Posterior vena cava (tissue), 2 donors: Measurements from ENCODE around the gene CD44. TPM values are rescaled to one million over a fixed set of nuclear protein-coding genes. Genes with fewer than 3 reads are reported as not detected.

Experiments
- DNase-seq: peaks from one replicate; pipeline ENCODE4 v3.0.0-alpha.2; 2020; ENCODE audit warnings: low spot score
- intact Hi-C, 2 donors: fragments of 100-400 bp; cut with DNase I; formaldehyde crosslinking; loops; one replicate each; pipeline versions ENCODE4 v1.14.1 to v1.14.2; 2022 to 2023
- total RNA-seq, 2 donors: library from RNA; stranded (reverse); fragmentation: NEBNext Ultra II Directional; extraction: Animal tissue kit (Norgen Biotek cat#: 25700); gene quantifications; one replicate each; pipeline ENCODE4 v1.2.1, GENCODE V29; 2021
- donor health status: DM: yes; HTN: yes; CAD: no.
- donor health status: DM: yes; HTN: yes; CAD: no.

The CD44 gene
- total RNA-seq, 2 donors from 2014 or later: 219 to 562 TPM

- no peak for DNase-seq
- intact Hi-C loops: no loop called here
Measured at GRCh38 chr11:35109827-35110226, 29.1 kb upstream of the CD44 start.

GRCh38 chr11:35111161-35112055 is 27.6 kb upstream of the CD44 start:
- DNase-seq: no peak
- intact Hi-C loops: no loop called here

- intact Hi-C loops: no loop called here
- no peak for DNase-seq
Measured at GRCh38 chr11:35112056-35112845, 26.7 kb upstream of the CD44 start.

- intact Hi-C loops: no loop called here
- no peak for DNase-seq
Measured at GRCh38 chr11:35112846-35113105, 26.2 kb upstream of the CD44 start.

- intact Hi-C loops: no loop called here
- no peak for DNase-seq
Measured at GRCh38 chr11:35114906-35115687, 23.9 kb upstream of the CD44 start.

GRCh38 chr11:35115688-35116030 is 23.3 kb upstream of the CD44 start:
- DNase-seq: no peak
- intact Hi-C loops: no loop called here

GRCh38 chr11:35116245-35116644 is 22.7 kb upstream of the CD44 start:
- DNase-seq: no peak
- intact Hi-C loops: no loop called here

- intact Hi-C loops: no loop called here
- DNase-seq: no peak
Measured at GRCh38 chr11:35116762-35117640, 22.0 kb upstream of the CD44 start.

- intact Hi-C loops: no loop called here
- no peak for DNase-seq
Measured at GRCh38 chr11:35118906-35119305, 20.1 kb upstream of the CD44 start.

GRCh38 chr11:35121326-35121865 is 17.6 kb upstream of the CD44 start:
- intact Hi-C loops: no loop called here

GRCh38 chr11:35122308-35122707 is 16.7 kb upstream of the CD44 start:
- no peak for DNase-seq
- intact Hi-C loops: no loop called here

More at GRCh38 chr11:35121326-35121865, 17.6 kb upstream of the CD44 start:
- no peak for DNase-seq

GRCh38 chr11:35126000-35126878 is 12.7 kb upstream of the CD44 start:
- intact Hi-C loops: no loop called here
- no peak for DNase-seq

- DNase-seq: no peak
- intact Hi-C loops: no loop called here
Measured at GRCh38 chr11:35126879-35127581, 11.9 kb upstream of the CD44 start.

- intact Hi-C loops: no loop called here
Measured at GRCh38 chr11:35127619-35128018, 11.4 kb upstream of the CD44 start.

GRCh38 chr11:35131094-35131493 is 7.9 kb upstream of the CD44 start:
- intact Hi-C loops: loop anchor here in 1 of 2 donors (10.0 kb wide), 1 partner anchor 264 kb away; no protein-coding TSS in a partner anchor
- no peak for DNase-seq

More at GRCh38 chr11:35127619-35128018, 11.4 kb upstream of the CD44 start:
- DNase-seq: no peak

- intact Hi-C loops: loop anchor here in 1 of 2 donors (10.0 kb wide), 1 partner anchor 263 kb away; no protein-coding TSS in a partner anchor
- no peak for DNase-seq
Measured at GRCh38 chr11:35131886-35132285, 7.1 kb upstream of the CD44 start.

GRCh38 chr11:35133656-35134055 is 5.3 kb upstream of the CD44 start:
- DNase-seq: no peak
- intact Hi-C loops: loop anchor here in 1 of 2 donors (10.0 kb wide), 1 partner anchor 261 kb away; no protein-coding TSS in a partner anchor
